GM23338 (cell line): ENCODE data around the gene SLC12A7. TPM values are rescaled to one million over a fixed set of nuclear protein-coding genes. Genes with fewer than 3 reads are reported as not detected.

Experiments used
- ATAC-seq: fragments of 200-7000 bp; cut with Tn5 transposase; 3 replicates; pipeline ENCODE4 v1.9.1; 2020
- DNase-seq: peaks from one replicate; pipeline ENCODE4 v3.0.0-alpha.2; 2015; ENCODE audit warnings: low spot score
- H2AFZ ChIP-seq: fragments of 200-600 bp; sonication (generic); 2 replicates; pipeline ENCODE4 v1.8.0; 2016; ENCODE audit warnings: antibody characterized with exemption, mild to moderate bottlenecking, moderate library complexity
- H3F3A ChIP-seq: fragments of 200-600 bp; sonication (generic); replicated peaks from 2 replicates; pipeline ENCODE4 v1.8.0; 2017; ENCODE audit warnings: antibody characterized with exemption, mixed run types, low read depth
- H3K27ac ChIP-seq: fragments of 200-600 bp; sonication (generic); 2 replicates; pipeline ENCODE4 v1.6.1; 2016; ENCODE audit warnings: low read depth
- H3K27me3 ChIP-seq: fragments of 200-600 bp; sonication (generic); 2 replicates; pipeline ENCODE4 v1.8.0; 2016; ENCODE audit warnings: mild to moderate bottlenecking, mixed run types, moderate library complexity; ENCODE audit not compliant: insufficient read depth
- H3K36me3 ChIP-seq: fragments of 200-600 bp; sonication (generic); 2 replicates; pipeline ENCODE4 v1.8.0; 2016; ENCODE audit warnings: mild to moderate bottlenecking; ENCODE audit not compliant: insufficient read depth
- H3K4me1 ChIP-seq: fragments of 200-600 bp; sonication (generic); 2 replicates; pipeline ENCODE4 v1.8.0; 2016; ENCODE audit warnings: mild to moderate bottlenecking, moderate library complexity; ENCODE audit not compliant: insufficient read depth
- H3K4me2 ChIP-seq: fragments of 200-600 bp; sonication (generic); 2 replicates; pipeline ENCODE4 v1.7.1; 2017; ENCODE audit warnings: mixed run types
- H3K4me3 ChIP-seq: fragments of 200-600 bp; sonication (generic); 2 replicates; pipeline ENCODE4 v1.6.1; 2016; ENCODE audit warnings: mixed run types
- H3K79me2 ChIP-seq: fragments of 200-600 bp; sonication (generic); replicated peaks from 2 replicates; pipeline ENCODE4 v1.8.0; 2017; ENCODE audit warnings: mild to moderate bottlenecking; ENCODE audit not compliant: insufficient read depth
- H3K9me2 ChIP-seq: fragments of 200-600 bp; sonication (generic); 2 replicates; pipeline ENCODE4 v1.8.0; 2017; ENCODE audit not compliant: insufficient read depth
- H4K20me1 ChIP-seq: fragments of 200-600 bp; sonication (generic); replicated peaks from 2 replicates; pipeline ENCODE4 v1.8.0; 2017; ENCODE audit warnings: mild to moderate bottlenecking; ENCODE audit not compliant: insufficient read depth
- H3K27ac Mint-ChIP-seq: 2 replicates; pipeline ENCODE4 v1.8.0; 2020; ENCODE audit warnings: inconsistent platforms, mild to moderate bottlenecking, moderate library complexity, mixed read lengths
- H3K27me3 Mint-ChIP-seq: 3 replicates; pipeline ENCODE4 v1.8.0; 2022; ENCODE audit warnings: low read depth, mild to moderate bottlenecking, moderate library complexity, mixed read lengths, inconsistent platforms; ENCODE audit not compliant: insufficient read depth, poor library complexity
- H3K36me3 Mint-ChIP-seq: 3 replicates; pipeline ENCODE4 v1.8.0; 2021; ENCODE audit warnings: low read depth, mild to moderate bottlenecking, inconsistent platforms, moderate library complexity, mixed read lengths
- H3K4me1 Mint-ChIP-seq: 3 replicates; pipeline ENCODE4 v1.8.0; 2020; ENCODE audit warnings: mild to moderate bottlenecking, inconsistent platforms, mixed read lengths
- H3K4me3 Mint-ChIP-seq: 3 replicates; pipeline ENCODE4 v1.8.0; 2021; ENCODE audit warnings: moderate library complexity, mild to moderate bottlenecking, inconsistent platforms, mixed read lengths
- H3K9me3 Mint-ChIP-seq: 3 replicates; pipeline ENCODE4 v1.8.0; 2020; ENCODE audit warnings: moderate library complexity, mild to moderate bottlenecking, inconsistent platforms, mixed read lengths
- CREB1 ChIP-seq: fragments of 250-450 bp; sonication (Bioruptor Pico); IDR thresholded peaks from 2 replicates; pipeline ENCODE4 v1.5.0; 2020; ENCODE audit warnings: low read depth, mild to moderate bottlenecking, moderate library complexity
- CTCF ChIP-seq, 2 experiments: fragments of 200-600 bp in 1 of 2; sonication (generic) in 1 of 2; conservative IDR thresholded peaks; 2 replicates each; pipeline versions ENCODE4 v1.5.1 to v1.6.1; 2016 to 2017; ENCODE audit warnings: antibody characterized with exemption in 2 of 2, low read depth in 2 of 2, mild to moderate bottlenecking in 2 of 2, moderate library complexity in 1 of 2
- ETS1 ChIP-seq: IDR thresholded peaks from 2 replicates; pipeline ENCODE4 v1.6.1; 2016; ENCODE audit warnings: antibody characterized with exemption
- EZH2 ChIP-seq: fragments of 200-600 bp; sonication (generic); IDR thresholded peaks from one replicate; pipeline ENCODE4 v1.8.0; 2017; ENCODE audit warnings: antibody characterized with exemption, mild to moderate bottlenecking, low read depth; ENCODE audit not compliant: unreplicated experiment
- EZH2phosphoT487 ChIP-seq: fragments of 200-600 bp; sonication (generic); IDR thresholded peaks from one replicate; pipeline ENCODE4 v1.8.1; 2018; ENCODE audit warnings: antibody characterized with exemption; ENCODE audit not compliant: unreplicated experiment
- JUNB ChIP-seq: IDR thresholded peaks from one replicate; pipeline ENCODE4 v1.6.1; 2016; ENCODE audit warnings: antibody characterized with exemption; ENCODE audit not compliant: unreplicated experiment
- NANOG ChIP-seq: IDR thresholded peaks from 2 replicates; pipeline ENCODE4 v1.6.1; 2016; ENCODE audit warnings: antibody characterized with exemption, borderline replicate concordance
- POLR2AphosphoS5 ChIP-seq: IDR thresholded peaks from 2 replicates; pipeline ENCODE4 v1.6.1; 2016; ENCODE audit warnings: antibody characterized with exemption, low read depth
- REST ChIP-seq: IDR thresholded peaks from one replicate; pipeline ENCODE4 v1.6.1; 2018; ENCODE audit warnings: antibody characterized with exemption; ENCODE audit not compliant: unreplicated experiment
- STAT1 ChIP-seq: IDR thresholded peaks from one replicate; pipeline ENCODE4 v1.6.1; 2016; ENCODE audit warnings: antibody characterized with exemption; ENCODE audit not compliant: unreplicated experiment
- ZNF114 ChIP-seq: fragments of 250-450 bp; sonication (Bioruptor Pico); IDR thresholded peaks from 2 replicates; pipeline ENCODE4 v1.5.0; 2020; ENCODE audit warnings: mild to moderate bottlenecking, moderate library complexity
- ZNF331 ChIP-seq: fragments of 250-450 bp; sonication (Bioruptor Pico); IDR thresholded peaks from 2 replicates; pipeline ENCODE4 v1.5.0; 2020; ENCODE audit warnings: low read depth, mild to moderate bottlenecking, moderate library complexity
- ZNF462 ChIP-seq: fragments of 250-450 bp; sonication (Bioruptor Pico); IDR thresholded peaks from 2 replicates; pipeline ENCODE4 v1.5.0; 2020; ENCODE audit warnings: mild to moderate bottlenecking, moderate library complexity
- polyA plus RNA-seq: library from polyadenylated mRNA; unstranded; fragments of >200 nt; fragmentation: Nextera tagmentation; extraction: Ambion mirVana; gene quantifications from 2 replicates; pipeline ENCODE4 v1.2.1, GENCODE V29; 2016
- total RNA-seq: library from RNA; depleted of rRNA; stranded (reverse); fragments of >200 nt; shearing (Covaris generic); gene quantifications from 2 replicates; pipeline ENCODE4 v1.2.3, GENCODE V29; 2014

Gene SLC12A7
- total and polyA plus RNA-seq, 2 experiments from 2014 or later, result 7.4 to 32.2 TPM

GRCh38 chr5:1100664-1101574 is 10.9 kb downstream of the SLC12A7 start:
- Histone ChIP-seq H3K4me3 (no peak overlapping the region), H3K79me2 (peaks cover 83% of the 10 kb centered on the region), H3K27ac (peak overlapping the region; percentile 89; the same call in 1 of the 2 replicates), H3K4me2 (peak overlapping the region; percentile 51; the same call in 1 of the 2 replicates), H4K20me1 (peaks cover 4% of the 10 kb centered on the region; the same call in 1 of the 2 replicates), H3K36me3 (no peaks in the 10 kb centered on the region), H2AFZ (no peak overlapping the region), H3F3A (0 out of 2 replicates have a peak, but pooled peaks cover 7% of the 10 kb centered on the region), H3K27me3 (no peaks in the 10 kb centered on the region), H3K4me1 (peaks cover 48% of the 10 kb centered on the region), H3K9me2 (no peaks in the 10 kb centered on the region)
- Mint-ChIP-seq H3K27me3 (peaks cover 16% of the 10 kb centered on the region), H3K4me3 (no peak overlapping the region), H3K27ac (no peak overlapping the region), H3K36me3 (peaks cover 12% of the 10 kb centered on the region), H3K4me1 (peaks cover 72% of the 10 kb centered on the region), H3K9me3 (no peaks in the 10 kb centered on the region)
- no peak for TF ChIP-seq POLR2AphosphoS5
- TF ChIP-seq ETS1, result no peak
- no peak for TF ChIP-seq ZNF462 (CRISPR knock-in tag)
- TF ChIP-seq CREB1 (CRISPR knock-in tag), result no peak
- no peak for TF ChIP-seq ZNF114 (CRISPR knock-in tag)
- TF ChIP-seq STAT1, result no peak
- TF ChIP-seq REST, result no peak
- TF ChIP-seq ZNF331 (CRISPR knock-in tag), result no peak
- TF ChIP-seq CTCF (conservative IDR thresholded peaks at IDR 0.05; ENCODE audit: low read depth in 2 of 2), result no peak
- no peak for TF ChIP-seq EZH2
- no peak for TF ChIP-seq EZH2phosphoT487
- TF ChIP-seq JUNB, result no peak
- TF ChIP-seq NANOG, result no peak
- ATAC-seq (peak; percentile 20), DNase-seq (peak; percentile 49)
